HepG2 (cell line): ENCODE data around the gene SNAI1. TPM values are rescaled to one million over a fixed set of nuclear protein-coding genes. Genes with fewer than 3 reads are reported as not detected.

Experiments used
- FOXJ3 ChIP-seq: sonication (generic); formaldehyde crosslinking; IDR thresholded peaks from 2 replicates; pipeline ENCODE4 v1.4.0; 2020; ENCODE audit warnings: missing genetic modification reagents, mild to moderate bottlenecking, borderline replicate concordance
- HNRNPL ChIP-seq: fragments of 200-400 bp; formaldehyde crosslinking; IDR thresholded peaks from 2 replicates; pipeline ENCODE4 v1.6.1; 2017; ENCODE audit warnings: mild to moderate bottlenecking, low read depth, low read length
- HOXA3 ChIP-seq: sonication (generic); formaldehyde crosslinking; IDR thresholded peaks from 2 replicates; pipeline ENCODE4 v1.5.0; 2020; ENCODE audit warnings: missing genetic modification reagents
- MIER2 ChIP-seq: IDR thresholded peaks from 2 replicates; pipeline ENCODE4 v1.6.1; 2016; ENCODE audit warnings: missing biosample characterization, missing genetic modification reagents
- NFIC ChIP-seq: IDR thresholded peaks from 2 replicates; pipeline ENCODE4 v1.6.1; 2012; ENCODE audit warnings: mild to moderate bottlenecking, low read length, inconsistent platforms
- PCBP1 ChIP-seq: fragments of 200-400 bp; formaldehyde crosslinking; IDR thresholded peaks from 2 replicates; pipeline ENCODE4 v1.6.1; 2017; ENCODE audit warnings: mild to moderate bottlenecking, low read depth, low read length, borderline replicate concordance
- SNAI1 ChIP-seq: sonication (generic); formaldehyde crosslinking; IDR thresholded peaks from 2 replicates; pipeline ENCODE4 v1.5.0; 2020; ENCODE audit warnings: mild to moderate bottlenecking, missing genetic modification reagents, borderline replicate concordance
- SP1 ChIP-seq, 2 experiments: fragments of 450-650 bp in 1 of 2; sonication (generic) in 1 of 2; formaldehyde crosslinking in 1 of 2; IDR thresholded peaks; 2 replicates each; pipeline versions ENCODE4 v1.4.0 to v1.6.1; 2016 to 2020; ENCODE audit warnings: missing genetic modification reagents in 1 of 2
- TAF15 ChIP-seq: fragments of 200-400 bp; formaldehyde crosslinking; IDR thresholded peaks from one replicate; pipeline ENCODE4 v1.6.1; 2018; ENCODE audit warnings: mild to moderate bottlenecking, low read depth, low read length; ENCODE audit not compliant: poor library complexity, severe bottlenecking
- TCF12 ChIP-seq, 2 experiments: fragments of 450-650 bp in 1 of 2; sonication (generic) in 1 of 2; formaldehyde crosslinking in 1 of 2; IDR thresholded peaks; 2 replicates each; pipeline versions ENCODE4 v1.6.1 to v1.8.0; 2017 to 2022; ENCODE audit warnings: antibody characterized with exemption in 1 of 2, mild to moderate bottlenecking in 1 of 2, missing genetic modification reagents in 1 of 2, moderate library complexity in 1 of 2
- ZBTB42 ChIP-seq: sonication (generic); formaldehyde crosslinking; IDR thresholded peaks from 2 replicates; pipeline ENCODE4 v1.5.0; 2020; ENCODE audit warnings: mild to moderate bottlenecking, missing genetic modification reagents
- ZKSCAN5 ChIP-seq: sonication (generic); formaldehyde crosslinking; IDR thresholded peaks from 2 replicates; pipeline ENCODE4 v1.5.1; 2020; ENCODE audit warnings: mild to moderate bottlenecking, missing genetic modification reagents
- ZNF333 ChIP-seq: sonication (generic); formaldehyde crosslinking; IDR thresholded peaks from 2 replicates; pipeline ENCODE4 v1.4.0; 2020; ENCODE audit warnings: mild to moderate bottlenecking, missing genetic modification reagents, borderline replicate concordance
- ZNF589 ChIP-seq: sonication (generic); formaldehyde crosslinking; conservative IDR thresholded peaks from 2 replicates; pipeline ENCODE4 v1.8.0; 2022; ENCODE audit warnings: mild to moderate bottlenecking, moderate library complexity, missing genetic modification reagents
- ZNF761 ChIP-seq: sonication (generic); formaldehyde crosslinking; conservative IDR thresholded peaks from 2 replicates; pipeline ENCODE4 v1.4.0; 2020; ENCODE audit warnings: mild to moderate bottlenecking, missing genetic modification reagents
- ZNF841 ChIP-seq: sonication (generic); formaldehyde crosslinking; IDR thresholded peaks from 2 replicates; pipeline ENCODE4 v1.8.1; 2023; ENCODE audit warnings: missing genetic modification reagents, borderline replicate concordance
- polyA plus RNA-seq, 8 experiments: library from polyadenylated mRNA; depleted of rRNA in 3 of 8; stranded (reverse) in 7 of 8; unstranded in 1 of 8; fragments of >200 nt; fragmentation: Illumina TruSeq in 4 of 8; extraction: Trizol in 4 of 8; gene quantifications; 2 replicates each; pipeline versions ENCODE4 v1.2.1 to v1.2.3, GENCODE V29; 2011 to 2016; ENCODE audit warnings: low read depth in 4 of 8, missing spikeins in 1 of 8, mixed read lengths in 1 of 8; ENCODE audit not compliant: insufficient read depth in 1 of 8
- total RNA-seq, 5 experiments: library from RNA; depleted of rRNA; stranded (reverse); fragments of >200 nt; fragmentation: Illumina TruSeq; extraction: Trizol; gene quantifications; 2 replicates each; pipeline ENCODE4 v1.2.3, GENCODE V29; 2016; ENCODE audit warnings: low read depth in 1 of 5
- TF ChIP-seq, protein P1 (sequence below): sonication (generic); formaldehyde crosslinking; conservative IDR thresholded peaks from 2 replicates; pipeline ENCODE4 v1.4.0; 2020; ENCODE audit warnings: missing genetic modification reagents
- TF ChIP-seq, protein P2 (sequence below): sonication (generic); formaldehyde crosslinking; IDR thresholded peaks from 2 replicates; pipeline ENCODE4 v1.8.0; 2022; ENCODE audit warnings: missing genetic modification reagents, mild to moderate bottlenecking, moderate library complexity, borderline replicate concordance
- TF ChIP-seq, protein P3 (sequence below): sonication (generic); formaldehyde crosslinking; IDR thresholded peaks from 2 replicates; pipeline ENCODE4 v1.4.0; 2020; ENCODE audit warnings: low read depth, mild to moderate bottlenecking, missing genetic modification reagents
- TF ChIP-seq, protein P4 (sequence below): sonication (generic); formaldehyde crosslinking; IDR thresholded peaks from 2 replicates; pipeline ENCODE4 v1.4.0; 2020; ENCODE audit warnings: mild to moderate bottlenecking, missing genetic modification reagents
- TF ChIP-seq, protein P5 (sequence below): sonication (generic); formaldehyde crosslinking; IDR thresholded peaks from 2 replicates; pipeline ENCODE4 v1.4.0; 2020; ENCODE audit warnings: mild to moderate bottlenecking, low read depth, missing genetic modification reagents

The SNAI1 gene
- total and polyA plus RNA-seq, 2 of the 13 experiments (the other 11 are each of a cell fraction or from before 2014, with no cell fraction given), result 1.3 to 1.4 TPM

DNA sequence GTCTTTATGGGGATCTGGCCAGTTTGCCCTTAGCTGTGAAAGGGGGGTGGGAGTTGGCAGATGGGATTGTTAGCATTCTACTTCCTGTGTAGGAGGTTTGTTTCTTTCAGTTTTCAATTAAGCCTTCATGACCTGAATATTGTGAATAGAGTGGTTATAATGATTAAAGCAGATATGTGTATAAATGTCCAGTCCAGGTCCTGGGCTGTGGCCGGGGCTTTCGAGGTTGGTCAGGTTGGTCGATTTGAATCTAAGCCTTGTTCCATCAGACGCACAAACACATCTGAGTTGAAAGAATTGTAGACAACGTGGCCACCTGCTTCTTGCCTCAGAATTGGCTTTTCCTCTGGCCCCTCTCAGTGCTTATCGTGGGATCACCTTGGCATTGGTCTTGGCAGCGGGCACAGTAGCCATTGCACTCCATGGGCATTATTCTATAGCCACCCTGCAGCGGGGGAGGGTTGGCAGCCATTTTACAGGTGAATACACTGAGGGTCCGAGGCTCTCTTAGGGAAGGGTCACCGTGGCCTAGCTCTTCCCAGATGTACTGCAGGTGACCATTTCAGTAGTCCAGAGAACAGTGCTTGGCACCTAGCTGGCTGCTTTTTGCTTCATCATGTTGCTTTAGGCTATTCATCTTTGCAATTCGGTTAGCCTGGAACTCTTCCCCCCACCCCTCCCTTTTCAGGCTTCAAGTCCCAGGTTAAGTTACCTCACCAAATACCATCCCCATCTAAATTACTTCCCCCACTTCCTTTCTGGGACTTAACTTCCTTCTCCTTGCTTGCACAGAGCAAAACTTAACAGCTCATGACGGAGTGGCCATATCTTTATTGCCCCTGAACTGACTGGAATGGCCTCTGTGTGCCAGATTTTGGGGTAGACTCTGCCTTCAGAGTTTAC is 45.5 kb upstream of the SNAI1 start (continued):
- TF ChIP-seq ZNF333 (no peak), ZBTB42 (no peak), FOXJ3 (CRISPR knock-in tag) (no peak), ZNF589 (CRISPR knock-in tag) (0 out of 2 replicates have a peak, but pooled peaks have one; percentile 40), ZNF761 (CRISPR knock-in tag) (no peak), PCBP1 (no peak), ZKSCAN5 (CRISPR knock-in tag) (no peak), SP1 (IDR thresholded peaks at IDR 0.05) (no peak), SP1 (CRISPR knock-in tag; IDR thresholded peaks at IDR 0.05) (no peak), TCF12 (IDR thresholded peaks at IDR 0.05) (no peak), TCF12 (CRISPR knock-in tag; IDR thresholded peaks at IDR 0.05) (no peak), HNRNPL (peak; percentile 70; the same call in 1 of the 2 replicates), MIER2 (no peak; the same call in 1 of the 2 replicates), SNAI1 (CRISPR knock-in tag) (no peak), ZNF841 (CRISPR knock-in tag) (no peak), HOXA3 (CRISPR knock-in tag) (peak; percentile 50; the same call in 1 of the 2 replicates), TAF15 (no peak), NFIC (no peak)
- TF ChIP-seq, protein P1, sequence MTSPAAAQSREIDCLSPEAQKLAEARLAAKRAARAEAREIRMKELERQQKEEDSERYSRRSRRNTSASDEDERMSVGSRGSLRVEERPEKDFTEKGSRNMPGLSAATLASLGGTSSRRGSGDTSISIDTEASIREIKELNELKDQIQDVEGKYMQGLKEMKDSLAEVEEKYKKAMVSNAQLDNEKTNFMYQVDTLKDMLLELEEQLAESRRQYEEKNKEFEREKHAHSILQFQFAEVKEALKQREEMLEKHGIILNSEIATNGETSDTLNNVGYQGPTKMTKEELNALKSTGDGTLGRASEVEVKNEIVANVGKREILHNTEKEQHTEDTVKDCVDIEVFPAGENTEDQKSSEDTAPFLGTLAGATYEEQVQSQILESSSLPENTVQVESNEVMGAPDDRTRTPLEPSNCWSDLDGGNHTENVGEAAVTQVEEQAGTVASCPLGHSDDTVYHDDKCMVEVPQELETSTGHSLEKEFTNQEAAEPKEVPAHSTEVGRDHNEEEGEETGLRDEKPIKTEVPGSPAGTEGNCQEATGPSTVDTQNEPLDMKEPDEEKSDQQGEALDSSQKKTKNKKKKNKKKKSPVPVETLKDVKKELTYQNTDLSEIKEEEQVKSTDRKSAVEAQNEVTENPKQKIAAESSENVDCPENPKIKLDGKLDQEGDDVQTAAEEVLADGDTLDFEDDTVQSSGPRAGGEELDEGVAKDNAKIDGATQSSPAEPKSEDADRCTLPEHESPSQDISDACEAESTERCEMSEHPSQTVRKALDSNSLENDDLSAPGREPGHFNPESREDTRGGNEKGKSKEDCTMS (CRISPR knock-in tag), result no peak
- TF ChIP-seq, protein P2, sequence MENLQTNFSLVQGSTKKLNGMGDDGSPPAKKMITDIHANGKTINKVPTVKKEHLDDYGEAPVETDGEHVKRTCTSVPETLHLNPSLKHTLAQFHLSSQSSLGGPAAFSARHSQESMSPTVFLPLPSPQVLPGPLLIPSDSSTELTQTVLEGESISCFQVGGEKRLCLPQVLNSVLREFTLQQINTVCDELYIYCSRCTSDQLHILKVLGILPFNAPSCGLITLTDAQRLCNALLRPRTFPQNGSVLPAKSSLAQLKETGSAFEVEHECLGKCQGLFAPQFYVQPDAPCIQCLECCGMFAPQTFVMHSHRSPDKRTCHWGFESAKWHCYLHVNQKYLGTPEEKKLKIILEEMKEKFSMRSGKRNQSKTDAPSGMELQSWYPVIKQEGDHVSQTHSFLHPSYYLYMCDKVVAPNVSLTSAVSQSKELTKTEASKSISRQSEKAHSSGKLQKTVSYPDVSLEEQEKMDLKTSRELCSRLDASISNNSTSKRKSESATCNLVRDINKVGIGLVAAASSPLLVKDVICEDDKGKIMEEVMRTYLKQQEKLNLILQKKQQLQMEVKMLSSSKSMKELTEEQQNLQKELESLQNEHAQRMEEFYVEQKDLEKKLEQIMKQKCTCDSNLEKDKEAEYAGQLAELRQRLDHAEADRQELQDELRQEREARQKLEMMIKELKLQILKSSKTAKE (CRISPR knock-in tag), result 0 out of 2 replicates have a peak, but pooled peaks have one; percentile 25
- TF ChIP-seq, protein P3, sequence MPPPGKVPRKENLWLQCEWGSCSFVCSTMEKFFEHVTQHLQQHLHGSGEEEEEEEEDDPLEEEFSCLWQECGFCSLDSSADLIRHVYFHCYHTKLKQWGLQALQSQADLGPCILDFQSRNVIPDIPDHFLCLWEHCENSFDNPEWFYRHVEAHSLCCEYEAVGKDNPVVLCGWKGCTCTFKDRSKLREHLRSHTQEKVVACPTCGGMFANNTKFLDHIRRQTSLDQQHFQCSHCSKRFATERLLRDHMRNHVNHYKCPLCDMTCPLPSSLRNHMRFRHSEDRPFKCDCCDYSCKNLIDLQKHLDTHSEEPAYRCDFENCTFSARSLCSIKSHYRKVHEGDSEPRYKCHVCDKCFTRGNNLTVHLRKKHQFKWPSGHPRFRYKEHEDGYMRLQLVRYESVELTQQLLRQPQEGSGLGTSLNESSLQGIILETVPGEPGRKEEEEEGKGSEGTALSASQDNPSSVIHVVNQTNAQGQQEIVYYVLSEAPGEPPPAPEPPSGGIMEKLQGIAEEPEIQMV (CRISPR knock-in tag), result no peak
- TF ChIP-seq, protein P4, sequence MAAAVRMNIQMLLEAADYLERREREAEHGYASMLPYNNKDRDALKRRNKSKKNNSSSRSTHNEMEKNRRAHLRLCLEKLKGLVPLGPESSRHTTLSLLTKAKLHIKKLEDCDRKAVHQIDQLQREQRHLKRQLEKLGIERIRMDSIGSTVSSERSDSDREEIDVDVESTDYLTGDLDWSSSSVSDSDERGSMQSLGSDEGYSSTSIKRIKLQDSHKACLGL (CRISPR knock-in tag), result no peak
- TF ChIP-seq, protein P5, sequence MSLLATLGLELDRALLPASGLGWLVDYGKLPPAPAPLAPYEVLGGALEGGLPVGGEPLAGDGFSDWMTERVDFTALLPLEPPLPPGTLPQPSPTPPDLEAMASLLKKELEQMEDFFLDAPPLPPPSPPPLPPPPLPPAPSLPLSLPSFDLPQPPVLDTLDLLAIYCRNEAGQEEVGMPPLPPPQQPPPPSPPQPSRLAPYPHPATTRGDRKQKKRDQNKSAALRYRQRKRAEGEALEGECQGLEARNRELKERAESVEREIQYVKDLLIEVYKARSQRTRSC, result no peak
